Measurements from ENCODE around the gene CASZ1.

DNA sequence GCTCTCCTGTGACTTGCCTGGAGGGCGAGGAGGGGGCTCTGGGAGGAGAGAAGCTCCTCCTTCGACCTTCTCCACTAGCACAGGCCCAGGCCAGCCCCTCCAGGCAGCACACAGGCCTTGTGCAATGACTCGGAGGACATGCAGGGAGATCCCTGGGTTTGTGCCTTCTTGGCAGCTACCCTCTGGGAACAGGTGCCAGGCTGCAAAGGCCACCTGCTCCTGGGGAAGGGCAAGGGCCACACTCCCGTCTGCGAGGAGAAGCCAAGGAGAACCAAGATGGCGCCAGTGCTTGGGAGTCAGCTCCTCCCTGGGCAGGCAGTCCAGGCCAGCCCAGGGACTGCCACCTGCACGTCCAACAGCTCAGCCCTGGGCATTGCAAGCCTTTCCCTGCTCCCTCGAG is 15.3 kb downstream of the CASZ1 start:
- TF ChIP-seq CTCF (IDR thresholded peaks at IDR 0.05) (no peak), CBX2 (IDR thresholded peaks at IDR 0.05; ENCODE audit: borderline replicate concordance, low read depth) (no peak), PHF8 (IDR thresholded peaks at IDR 0.05; ENCODE audit: borderline replicate concordance, low read depth) (no peak)
